HG03139 (cell line): ENCODE results near the gene BTBD1.
"Not testable (repeated sequence)": the region's sequence is repeated elsewhere in the genome, so short reads cannot be mapped to it uniquely, and the experiment has no call there.

Source experiments
- ATAC-seq: cut with Tn5 transposase; IDR thresholded peaks from one replicate; pipeline ENCODE4 v1.9.1; 2021; ENCODE audit not compliant: unreplicated experiment

Gene BTBD1

GRCh38 chr15:83062768-83063180 is 4.3 kb downstream of the BTBD1 start:
- ATAC-seq = no peak

GRCh38 chr15:83061680-83062079 is 5.4 kb downstream of the BTBD1 start:
- ATAC-seq = no peak

GRCh38 chr15:83057696-83058376 is 9.2 kb downstream of the BTBD1 start:
- ATAC-seq = no peak

- ATAC-seq = no peak
Observed at GRCh38 chr15:83057002-83057401, 10.1 kb downstream of the BTBD1 start.

- no peak for ATAC-seq
Observed at GRCh38 chr15:83053151-83053550, 13.9 kb downstream of the BTBD1 start.

- no peak for ATAC-seq
Observed at GRCh38 chr15:83046558-83047127, 20.4 kb downstream of the BTBD1 start.

GRCh38 chr15:83044156-83044555 is 22.9 kb downstream of the BTBD1 start:
- no peak for ATAC-seq

GRCh38 chr15:83039206-83039605 is 27.8 kb downstream of the BTBD1 start:
- no peak for ATAC-seq

GRCh38 chr15:83036253-83036652 is 30.8 kb downstream of the BTBD1 start:
- ATAC-seq = no peak

- not testable (repeated sequence) for ATAC-seq
Observed at GRCh38 chr15:83031234-83031633, 35.8 kb downstream of the BTBD1 start.

- no peak for ATAC-seq
Observed at GRCh38 chr15:83030021-83030420, 37.0 kb downstream of the BTBD1 start.

- no peak for ATAC-seq
Observed at GRCh38 chr15:83018436-83018835, 48.6 kb downstream of the BTBD1 start.

- ATAC-seq = no peak
Observed at GRCh38 chr15:83016906-83017305, 50.1 kb downstream of the BTBD1 start.

- ATAC-seq = no peak
Observed at GRCh38 chr15:83015361-83015760, 51.7 kb downstream of the BTBD1 start.

GRCh38 chr15:83014205-83014653 is 52.8 kb downstream of the BTBD1 start:
- ATAC-seq = no peak

- no peak for ATAC-seq
Observed at GRCh38 chr15:83012636-83013035, 54.4 kb downstream of the BTBD1 start.

GRCh38 chr15:83012076-83012426 is 55.0 kb downstream of the BTBD1 start:
- ATAC-seq = no peak

- peak; percentile 90 for ATAC-seq
Observed at GRCh38 chr15:83011271-83012075, 55.6 kb downstream of the BTBD1 start, which contains the start of gene C15orf40. C15orf40 (minus strand) TSS chr15:83011639; CDS start chr15:83011607, 32 bp downstream.

- peak; percentile 43 for ATAC-seq
Observed at GRCh38 chr15:83010709-83011270, 56.3 kb downstream of the BTBD1 start.

GRCh38 chr15:83000672-83001031 is 66.4 kb downstream of the BTBD1 start:
- not testable (repeated sequence) for ATAC-seq

GRCh38 chr15:82999905-83000671 is 67.0 kb downstream of the BTBD1 start:
- ATAC-seq = no peak
